Left cardiac atrium (tissue), 4 donors: ENCODE results near the gene SLC16A3. TPM values are rescaled to one million over a fixed set of nuclear protein-coding genes. Genes with fewer than 3 reads are reported as not detected.

Experiments used
- ATAC-seq, 2 donors: fragments of 200-7000 bp; cut with Tn5 transposase; one replicate each; pipeline ENCODE4 v1.9.1; 2020; ENCODE audit warnings: mild to moderate bottlenecking in 2 of 2, moderate library complexity in 2 of 2
- DNase-seq: peaks from one replicate; pipeline ENCODE4 v3.0.0-alpha.2; 2020
- intact Hi-C, 2 donors: fragments of 100-400 bp; cut with DNase I; formaldehyde crosslinking; loops; one replicate each; pipeline versions ENCODE4 v1.14.1 to v1.15.1; 2022 to 2023
- total RNA-seq, 2 donors: library from RNA; stranded (reverse); fragmentation: NEBNext Ultra II Directional; extraction: Animal tissue kit (Norgen Biotek cat#: 25700); gene quantifications; one replicate each; pipeline ENCODE4 v1.2.1, GENCODE V29; 2021
- donor health status: DM: no; HTN: yes; CAD: no.
- donor health status: DM: no; HTN: yes; CAD: no; lungs with severe emphysema.
- donor health status: DM: yes; HTN: yes; CAD: no.
- donor health status: Dilated cardiomyopathy.

Gene SLC16A3
- total RNA-seq, 2 donors from 2014 or later: 18.4 to 35.7 TPM

DNA sequence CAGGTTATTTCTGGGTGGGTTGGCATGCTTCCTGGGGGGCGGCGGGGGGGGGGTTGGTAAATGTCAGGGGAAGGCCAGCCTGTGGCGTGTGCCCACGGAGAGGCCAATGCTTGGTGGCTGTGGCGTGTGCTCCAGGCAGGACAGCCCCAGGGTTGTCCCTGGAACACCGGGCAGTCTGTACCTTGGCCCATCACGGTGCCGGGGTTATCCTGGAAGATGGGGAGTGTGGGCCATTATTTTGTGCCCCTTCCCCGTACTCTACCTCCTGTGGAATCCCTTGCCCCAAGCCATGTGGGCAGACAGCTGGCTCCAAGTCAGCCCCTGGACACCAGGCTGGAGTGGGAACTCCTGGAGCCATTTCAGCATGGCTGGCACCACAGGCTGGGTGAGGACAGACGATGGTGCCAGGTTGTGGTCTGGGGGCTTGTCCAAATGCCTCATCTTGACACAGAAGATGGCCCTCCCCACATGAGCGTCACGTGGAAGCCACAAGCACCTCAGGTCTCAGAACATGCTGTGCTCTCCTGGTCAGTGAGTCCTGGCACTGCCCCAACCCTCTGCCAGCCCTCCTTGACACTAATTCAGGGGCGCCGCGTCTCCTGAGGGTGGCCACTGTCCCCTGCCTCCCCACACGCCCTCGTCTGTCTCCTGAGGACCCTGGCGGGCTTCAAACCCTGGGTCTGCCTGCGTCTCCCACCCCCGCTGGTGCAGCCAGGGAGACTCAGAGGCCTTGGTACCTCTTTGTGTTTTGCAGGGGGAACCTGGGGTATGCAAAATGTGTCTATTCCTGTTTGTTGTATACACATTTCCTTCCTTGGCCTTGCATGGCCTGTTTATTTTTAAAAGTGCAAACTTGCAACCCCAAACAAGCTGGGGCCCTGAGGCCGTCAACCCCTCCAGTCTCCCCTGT lies 4.3 kb downstream of the SLC16A3 start:
- no peak for ATAC-seq
- intact Hi-C loops: no loop called here
- DNase-seq: no peak

- intact Hi-C loops: loop anchor here in 1 of 2 donors (5.0 kb wide), 2 partner anchors 38 to 88 kb away; partner anchors contain the start of gene CSNK1D
- no peak for ATAC-seq
- DNase-seq: no peak
These were observed 5.6 kb downstream of the SLC16A3 start for GRCh38 chr17:82234211-82235055.

DNA sequence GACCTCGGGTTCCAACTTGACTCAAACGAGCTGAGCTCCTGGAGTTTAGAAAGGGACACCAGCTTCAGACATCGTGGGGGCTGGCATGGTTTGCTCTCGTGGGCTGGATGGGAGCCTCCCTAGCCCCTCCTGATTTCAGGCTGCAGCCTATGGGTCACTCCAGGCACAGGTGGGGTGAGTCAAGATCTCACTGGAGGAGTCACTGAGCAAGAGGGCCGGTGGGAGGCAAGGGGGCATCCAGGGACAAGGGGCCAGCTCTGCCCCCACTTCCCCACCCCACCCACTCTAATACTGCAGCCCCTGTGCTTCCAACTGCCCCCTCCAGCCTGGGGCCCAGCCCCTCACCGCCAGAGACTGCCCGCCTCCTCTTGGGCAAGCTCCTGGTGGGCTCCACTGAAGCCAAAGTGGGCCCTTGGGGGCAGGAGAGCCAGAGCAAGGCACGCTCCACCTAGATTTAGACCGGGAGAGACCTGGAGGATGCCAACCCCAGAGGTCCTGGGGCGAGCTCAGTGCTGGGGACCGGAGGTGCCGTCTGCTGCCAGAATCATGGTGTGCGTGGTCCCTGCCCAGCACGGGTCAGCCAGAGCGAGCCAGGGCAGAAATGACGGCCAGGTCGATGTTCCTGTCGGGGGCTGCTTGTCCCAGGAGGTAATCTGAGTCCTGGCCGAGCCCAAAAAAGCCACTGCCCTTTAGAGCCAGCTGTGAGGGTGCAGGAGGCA lies 6.4 kb downstream of the SLC16A3 start:
- peak; percentile 25 for DNase-seq
- no peak for ATAC-seq
- intact Hi-C loops: loop anchor here in 1 of 2 donors (5.0 kb wide), 2 partner anchors 37 to 87 kb away; partner anchors contain the start of gene CSNK1D

GRCh38 chr17:82235775-82236141 lies 6.9 kb downstream of the SLC16A3 start:
- ATAC-seq (no peak), DNase-seq (no peak)
- intact Hi-C loops: loop anchor here (2.0 to 5.0 kb wide), 3 partner anchors 37 to 87 kb away; partner anchors contain the start of gene CSNK1D (in 1 of the 2)

DNA sequence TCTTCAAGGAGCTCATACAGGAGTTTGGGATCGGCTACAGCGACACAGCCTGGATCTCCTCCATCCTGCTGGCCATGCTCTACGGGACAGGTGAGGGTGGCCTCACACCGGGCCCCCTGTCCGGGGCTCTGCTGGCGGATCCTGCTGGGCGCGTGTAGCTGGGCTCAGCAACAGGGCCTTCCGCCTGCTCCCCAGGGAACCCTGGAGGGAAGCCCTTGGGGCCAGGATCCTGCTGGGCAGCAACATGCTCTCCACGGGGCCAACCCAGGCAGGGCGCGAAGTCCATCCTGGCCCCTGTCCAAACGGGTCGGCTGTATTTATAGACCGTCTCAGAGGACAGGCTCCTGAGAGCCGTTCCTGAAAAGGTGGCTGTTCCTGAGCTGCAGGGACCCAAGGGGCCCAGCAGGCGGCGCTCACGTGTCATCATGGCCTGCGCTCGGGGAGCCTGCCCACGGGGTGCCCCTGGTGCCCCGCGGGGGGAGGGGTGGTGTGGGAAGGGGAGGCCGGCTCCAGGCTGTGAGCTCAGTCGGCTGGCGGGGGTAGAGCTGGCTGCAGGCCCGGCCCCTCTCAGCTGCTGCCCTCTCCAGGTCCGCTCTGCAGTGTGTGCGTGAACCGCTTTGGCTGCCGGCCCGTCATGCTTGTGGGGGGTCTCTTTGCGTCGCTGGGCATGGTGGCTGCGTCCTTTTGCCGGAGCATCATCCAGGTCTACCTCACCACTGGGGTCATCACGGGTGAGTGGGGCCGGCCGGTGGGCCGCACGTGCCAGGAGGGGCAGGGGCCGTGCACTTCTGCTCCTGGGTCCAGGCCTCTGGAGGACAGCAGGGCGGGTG lies 7.5 kb downstream of the SLC16A3 start:
- intact Hi-C loops: loop anchor here (2.0 to 5.0 kb wide), 3 partner anchors 36 to 86 kb away; partner anchors contain the start of gene CSNK1D (in 1 of the 2)
- peak; percentile 6 to 16 for ATAC-seq
- peak; percentile 72 for DNase-seq

- intact Hi-C loops: loop anchor here (2.0 to 5.0 kb wide), 3 partner anchors 35 to 85 kb away; partner anchors contain the start of gene CSNK1D (in 1 of the 2)
- ATAC-seq (no peak), DNase-seq (no peak)
These were observed 8.4 kb downstream of the SLC16A3 start for GRCh38 chr17:82237083-82237745.

DNA sequence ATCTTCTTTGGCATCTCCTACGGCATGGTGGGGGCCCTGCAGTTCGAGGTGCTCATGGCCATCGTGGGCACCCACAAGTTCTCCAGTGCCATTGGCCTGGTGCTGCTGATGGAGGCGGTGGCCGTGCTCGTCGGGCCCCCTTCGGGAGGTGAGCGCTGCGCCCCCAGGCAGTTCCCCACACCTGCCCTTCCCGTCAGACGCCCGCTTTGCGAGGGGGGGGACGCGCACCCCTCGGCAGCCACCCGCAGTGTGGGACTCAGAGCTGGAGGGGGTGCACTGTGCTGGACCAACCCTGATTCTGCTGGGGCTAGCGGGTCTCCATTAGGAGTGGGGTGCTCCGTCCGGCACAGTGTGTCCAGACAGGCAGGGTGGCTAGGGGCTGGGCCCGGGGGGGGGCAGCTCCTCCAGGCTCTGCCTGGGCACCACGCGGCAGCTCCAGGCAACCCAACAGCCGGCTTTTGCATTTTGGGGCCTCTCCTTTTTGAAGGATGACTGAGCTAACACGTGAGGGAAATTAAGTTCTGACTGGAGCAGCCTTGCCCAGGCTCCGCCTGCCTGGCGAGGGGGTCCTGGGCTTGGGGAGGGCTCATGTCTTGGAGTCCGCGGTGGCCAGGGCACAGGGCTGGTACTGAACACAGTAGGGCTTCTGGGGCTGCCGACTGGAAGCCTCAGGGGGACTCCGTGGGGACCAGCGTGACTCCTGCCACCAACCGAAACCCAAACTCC lies 9.1 kb downstream of the SLC16A3 start:
- DNase-seq (no peak), ATAC-seq (no peak)
- intact Hi-C loops: loop anchor here (2.0 to 5.0 kb wide), 3 partner anchors 34 to 84 kb away; partner anchors contain the start of gene CSNK1D (in 1 of the 2)

GRCh38 chr17:82238472-82239201 lies 9.8 kb downstream of the SLC16A3 start:
- ATAC-seq: peak; percentile 10 to 15
- intact Hi-C loops: loop anchor here in 1 of 2 donors (5.0 kb wide), 2 partner anchors 34 to 84 kb away; partner anchors contain the start of gene CSNK1D

DNA sequence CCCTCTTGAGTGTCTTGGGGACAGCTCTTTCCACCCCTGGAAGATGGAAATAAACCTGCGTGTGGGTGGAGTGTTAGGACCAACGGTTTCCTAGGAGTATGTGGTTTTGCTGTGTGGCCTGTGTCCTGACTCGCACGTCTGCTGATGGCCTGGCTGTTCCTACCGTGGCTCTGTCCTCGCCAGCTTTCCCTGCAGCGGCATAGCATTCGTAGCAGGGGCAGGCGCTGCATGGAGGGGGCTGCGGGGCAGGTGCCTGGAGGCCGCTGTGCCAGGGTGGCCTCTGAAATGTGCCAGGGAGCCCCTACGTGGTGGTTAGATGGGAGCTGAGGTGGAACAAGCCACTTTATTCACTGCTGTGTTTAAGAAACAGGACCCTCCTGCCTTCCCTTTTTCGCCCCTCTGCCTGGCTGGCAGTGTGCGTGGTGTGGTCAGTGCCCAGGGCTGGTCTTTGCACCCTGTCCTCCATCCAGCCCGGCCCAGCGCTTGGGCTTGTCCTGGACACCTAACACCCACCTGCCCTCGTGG lies 10.6 kb downstream of the SLC16A3 start:
- DNase-seq: no peak
- intact Hi-C loops: loop anchor here in 1 of 2 donors (5.0 kb wide), 2 partner anchors 33 to 83 kb away; partner anchors contain the start of gene CSNK1D
- ATAC-seq: no peak

More at GRCh38 chr17:82238472-82239201, 9.8 kb downstream of the SLC16A3 start:
- peak; percentile 81 for DNase-seq

DNA sequence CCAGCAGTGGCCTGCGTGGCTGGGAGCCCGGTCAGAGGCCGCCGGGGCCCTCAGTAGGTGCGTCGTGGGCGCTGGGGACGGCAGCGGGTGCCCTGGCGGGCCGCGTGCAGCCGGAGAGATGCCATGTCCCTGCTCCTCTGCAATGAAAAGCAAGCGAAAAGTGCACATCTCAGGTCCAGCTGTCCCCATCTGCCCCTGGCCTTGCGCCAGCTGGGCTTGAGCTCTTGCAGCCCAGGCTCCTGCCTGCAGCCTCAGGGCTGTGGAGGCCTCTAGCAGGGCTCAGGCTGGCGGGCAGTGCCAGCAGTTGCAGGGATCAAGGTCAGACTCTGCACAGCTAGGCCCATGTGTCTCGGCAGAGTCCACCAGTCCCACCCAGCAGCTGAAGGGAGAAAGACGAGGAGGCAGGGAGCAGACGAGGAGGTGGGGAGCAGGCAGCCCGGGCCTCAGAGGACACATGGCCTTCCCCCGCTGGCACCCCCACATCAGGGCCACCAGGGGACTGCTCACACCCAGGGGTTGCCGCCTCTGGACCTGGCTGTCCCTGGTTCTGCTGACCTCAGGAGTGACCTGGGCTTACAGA lies 11.2 kb downstream of the SLC16A3 start:
- no peak for DNase-seq
- intact Hi-C loops: loop anchor here in 1 of 2 donors (5.0 to 10.0 kb wide), 3 partner anchors 32 to 82 kb away; partner anchors contain the start of gene CSNK1D
- no peak for ATAC-seq

GRCh38 chr17:82240506-82241182 lies 11.8 kb downstream of the SLC16A3 start:
- intact Hi-C loops: loop anchor here in 1 of 2 donors (10.0 kb wide), 1 partner anchor 54 kb away; no protein-coding TSS in a partner anchor
- no peak for ATAC-seq
- DNase-seq: no peak

- DNase-seq (peak; percentile 86), ATAC-seq (peak; percentile 48 to 49)
- intact Hi-C loops: loop anchor here in 1 of 2 donors (10.0 kb wide), 1 partner anchor 53 kb away; no protein-coding TSS in a partner anchor
These were observed 12.5 kb downstream of the SLC16A3 start for GRCh38 chr17:82241183-82241925.

DNA sequence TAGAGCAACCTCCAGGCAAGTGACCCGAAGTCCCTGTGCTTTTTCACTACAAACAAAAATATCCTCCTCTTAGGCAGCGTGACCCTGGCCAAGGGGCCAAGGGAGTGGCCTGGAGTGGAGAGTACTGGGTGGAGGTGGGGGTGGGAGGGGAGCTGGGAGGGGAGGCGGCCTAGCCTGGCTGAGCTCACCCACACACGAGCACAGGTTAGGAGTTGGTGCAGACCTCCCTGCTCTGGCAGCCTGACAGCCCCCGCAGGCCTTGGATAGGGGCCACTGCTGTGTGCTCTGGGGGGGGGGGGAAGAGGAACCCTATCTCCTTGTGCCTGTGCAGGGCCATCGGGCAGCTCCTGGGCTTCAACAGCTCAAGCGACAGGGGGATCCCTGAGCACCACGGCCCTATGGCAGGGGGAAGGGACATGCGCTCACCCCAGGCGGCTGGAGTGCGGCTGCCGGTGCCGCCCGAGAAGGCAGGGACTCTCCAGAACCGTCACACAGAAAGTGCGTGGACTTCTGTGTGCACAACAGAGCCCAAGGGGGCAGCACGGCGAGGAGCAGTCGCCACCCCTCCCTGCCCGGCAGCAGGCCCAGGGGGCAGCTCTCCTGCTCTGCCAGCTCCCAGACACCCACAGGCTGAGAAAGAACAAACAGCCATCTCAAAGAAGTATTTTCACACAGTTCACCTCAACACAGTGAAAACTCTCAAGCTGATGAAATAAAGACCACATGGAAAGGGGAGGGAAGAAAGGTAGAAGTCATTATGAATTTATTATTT lies 13.3 kb downstream of the SLC16A3 start:
- intact Hi-C loops: loop anchor here in 1 of 2 donors (10.0 kb wide), 1 partner anchor 53 kb away; no protein-coding TSS in a partner anchor

More for the DNA sequence above, 13.3 kb downstream of the SLC16A3 start:
- ATAC-seq (peak; percentile 9 to 49), DNase-seq (no peak)
